ENCODE data around the gene COBL. TPM values are rescaled to one million over a fixed set of nuclear protein-coding genes. Genes with fewer than 3 reads are reported as not detected.

The COBL gene
- total and polyA plus RNA-seq, 2 of the 4 experiments (the other 2 are of a cell fraction): under 0.01 TPM; not detected in 1

GRCh38 chr7:51226916-51227535, 89.6 kb downstream of the COBL start:
- Histone ChIP-seq H2AK5ac (ENCODE audit: low read depth, low read length) (no peak overlapping the region), H2BK15ac (ENCODE audit: low read depth, low read length) (no peak overlapping the region)
- CTCF ChIA-PET: no interaction called here

More at GRCh38 chr7:51226916-51227535, 89.6 kb downstream of the COBL start:
- DNase-seq (no peak), ATAC-seq (ENCODE audit: low read depth) (no peak)
- Histone ChIP-seq H3K27me3 (ENCODE audit: control insufficient read depth, insufficient read depth, low read length) (no peaks in the 10 kb centered on the region), H3K9ac (ENCODE audit: low read depth, low read length) (no peak overlapping the region), H2AK9ac (replicated peaks; ENCODE audit: low read depth, low read length, poor library complexity) (no peak overlapping the region), H3K23ac (ENCODE audit: low read depth, low read length) (no peak overlapping the region), H3K9me1 (ENCODE audit: insufficient read depth, low read length) (no peaks in the 10 kb centered on the region), H3K27ac (ENCODE audit: insufficient read depth, low read length) (no peak overlapping the region), H4K8ac (ENCODE audit: low read depth in 2 of 2, low read length in 2 of 2) (no peak overlapping the region), H4K5ac (ENCODE audit: low read depth, low read length) (no peak overlapping the region), H3K36me3 (ENCODE audit: control insufficient read depth, insufficient read depth, low read length) (no peaks in the 10 kb centered on the region), H4K20me1 (ENCODE audit: insufficient read depth, low read length) (no peaks in the 10 kb centered on the region), H2AFZ (replicated peaks; ENCODE audit: low read length, poor library complexity) (no peak overlapping the region), H3K9me3 (ENCODE audit: control insufficient read depth, insufficient read depth, low read length) (no peaks in the 10 kb centered on the region), H3K4me2 (ENCODE audit: low read depth, low read length) (no peak overlapping the region), H3K4ac (ENCODE audit: low read depth, low read length) (no peak overlapping the region), H3K14ac (replicated peaks; ENCODE audit: low read depth, low read length) (no peak overlapping the region), H3K4me3 (ENCODE audit: insufficient read depth, low read depth, low read length) (no peak overlapping the region), H2BK20ac (ENCODE audit: low read depth, low read length) (no peak overlapping the region), H3K4me1 (ENCODE audit: control insufficient read depth, insufficient read depth, low read length) (no peaks in the 10 kb centered on the region), H2BK5ac (ENCODE audit: low read depth, low read length, poor library complexity, severe bottlenecking) (no peak overlapping the region), H4K91ac (ENCODE audit: insufficient read depth, low read depth, low read length) (no peak overlapping the region), H2BK120ac (ENCODE audit: low read depth, low read length) (no peak overlapping the region), H3K56ac (ENCODE audit: extremely low read depth, insufficient read depth, low read length) (no peak overlapping the region), H3K18ac (ENCODE audit: low read depth, low read length) (no peak overlapping the region), H3K79me1 (ENCODE audit: low read depth in 1 of 2, low read length in 2 of 2) (no peaks in the 10 kb centered on the region)
- POLR2A ChIA-PET (ENCODE audit: unreplicated experiment): no interaction called here
- dilution Hi-C loops (cut with HindIII; ENCODE audit: low sequenced_read_pairs, unreplicated experiment): no loop called here
- intact Hi-C loops (cut with micrococcal nuclease): no loop called here
- BruUV-seq (replicated peaks): no TSS peak
- TF ChIP-seq CHD1 (IDR thresholded peaks at IDR 0.05; ENCODE audit: low read depth, low read length): no peak
- in situ Hi-C loops (cut with MboI; ENCODE audit: low sequenced_read_pairs): no loop called here
- WGBS, 2 experiments (ENCODE audit: extremely low coverage in 2 of 2, insufficient read length in 1 of 2): 50% methylated on average over 2 of the region's 10 CpGs; no CpG with 5 or more reads in 1 of the 2 experiments

Data from IMR-90 (cell line).